Measurements from ENCODE around the gene CYP2E1.
"Not testable (repeated sequence)": the region's sequence is repeated elsewhere in the genome, so short reads cannot be mapped to it uniquely, and the experiment has no call there.

The CYP2E1 gene

DNA sequence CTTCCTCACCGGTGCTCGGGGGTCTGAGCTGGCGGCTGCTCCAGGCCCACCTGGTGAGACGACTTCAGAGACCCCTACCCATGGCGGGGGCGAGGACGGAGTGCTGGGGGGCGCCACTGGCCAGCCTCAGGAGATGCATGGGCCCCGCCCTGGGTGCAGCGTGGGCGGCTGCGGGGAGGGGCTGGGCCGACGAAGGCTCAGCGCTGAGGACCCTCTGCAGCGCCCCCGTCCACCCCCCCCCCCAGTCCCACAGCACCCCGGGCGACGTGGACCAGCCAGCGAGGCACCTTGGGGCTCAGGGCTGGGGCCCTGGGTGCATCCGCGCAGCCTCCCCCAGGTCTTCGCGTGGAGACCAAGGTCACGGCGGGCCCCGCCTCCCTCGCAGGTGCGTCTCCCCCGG, 49.9 kb downstream of the CYP2E1 start:
- not testable (repeated sequence) for DNase-seq
